Measurements from ENCODE around the gene PAX6.

The PAX6 gene

GRCh38 chr11:31820438-31820818 lies 9.3 kb upstream of the PAX6 start:
- TF ChIP-seq SNAI2 (CRISPR knock-in tag; IDR thresholded peaks at IDR 0.05): no peak
- no peak for TF ChIP-seq PPARA (CRISPR knock-in tag; IDR thresholded peaks at IDR 0.05; ENCODE audit: borderline replicate concordance)
- TF ChIP-seq GLIS3 (CRISPR knock-in tag; IDR thresholded peaks at IDR 0.05): no peak
- TF ChIP-seq ZFP30 (CRISPR knock-in tag; IDR thresholded peaks at IDR 0.05): no peak
- TF ChIP-seq PATZ1 (CRISPR knock-in tag; IDR thresholded peaks at IDR 0.05; ENCODE audit: borderline replicate concordance): no peak
- TF ChIP-seq POU6F1 (CRISPR knock-in tag; IDR thresholded peaks at IDR 0.05; ENCODE audit: borderline replicate concordance, low read depth): no peak
- no peak for TF ChIP-seq TSHZ2 (CRISPR knock-in tag; IDR thresholded peaks at IDR 0.05)
- peak; percentile 46 for ATAC-seq

GRCh38 chr11:31819621-31820437 lies 8.7 kb upstream of the PAX6 start:
- TF ChIP-seq CSDC2 (CRISPR knock-in tag; IDR thresholded peaks at IDR 0.05) (no peak), POU6F1 (CRISPR knock-in tag; IDR thresholded peaks at IDR 0.05; ENCODE audit: borderline replicate concordance, low read depth) (no peak), ESRRG (CRISPR knock-in tag; IDR thresholded peaks at IDR 0.05) (no peak), PATZ1 (CRISPR knock-in tag; IDR thresholded peaks at IDR 0.05; ENCODE audit: borderline replicate concordance) (no peak), TOX (CRISPR knock-in tag; IDR thresholded peaks at IDR 0.05; ENCODE audit: borderline replicate concordance) (no peak), TSHZ2 (CRISPR knock-in tag; IDR thresholded peaks at IDR 0.05) (no peak), ZFP3 (CRISPR knock-in tag; IDR thresholded peaks at IDR 0.05) (no peak), ZNF565 (CRISPR knock-in tag; conservative IDR thresholded peaks at IDR 0.05; ENCODE audit: low read depth) (no peak), PPARA (CRISPR knock-in tag; IDR thresholded peaks at IDR 0.05; ENCODE audit: borderline replicate concordance) (no peak), ARNTL (CRISPR knock-in tag; IDR thresholded peaks at IDR 0.05; ENCODE audit: borderline replicate concordance, low read depth) (no peak)
- peak; percentile 14 for ATAC-seq

GRCh38 chr11:31818874-31819331 lies 7.8 kb upstream of the PAX6 start:
- no peak for ATAC-seq
- TF ChIP-seq ZNF70 (CRISPR knock-in tag; IDR thresholded peaks at IDR 0.05): no peak
- no peak for TF ChIP-seq TCF4 (CRISPR knock-in tag; IDR thresholded peaks at IDR 0.05; ENCODE audit: borderline replicate concordance)
- no peak for TF ChIP-seq ZNF565 (CRISPR knock-in tag; conservative IDR thresholded peaks at IDR 0.05; ENCODE audit: low read depth)
- no peak for TF ChIP-seq CSRNP3 (CRISPR knock-in tag; IDR thresholded peaks at IDR 0.05)
- TF ChIP-seq CSDC2 (CRISPR knock-in tag; IDR thresholded peaks at IDR 0.05): no peak
- TF ChIP-seq OSR1 (CRISPR knock-in tag; IDR thresholded peaks at IDR 0.05): no peak
- TF ChIP-seq ESRRG (CRISPR knock-in tag; IDR thresholded peaks at IDR 0.05): no peak
- TF ChIP-seq RARB (CRISPR knock-in tag; IDR thresholded peaks at IDR 0.05): no peak
- no peak for TF ChIP-seq ZNF8 (CRISPR knock-in tag; IDR thresholded peaks at IDR 0.05)
- TF ChIP-seq ZFP30 (CRISPR knock-in tag; IDR thresholded peaks at IDR 0.05): no peak
- no peak for TF ChIP-seq ZC3H10 (CRISPR knock-in tag; IDR thresholded peaks at IDR 0.05)
- no peak for TF ChIP-seq BACH2 (CRISPR knock-in tag; IDR thresholded peaks at IDR 0.05; ENCODE audit: borderline replicate concordance)
- TF ChIP-seq ISL1 (CRISPR knock-in tag; IDR thresholded peaks at IDR 0.05): no peak
